ENCODE data around the gene C1orf226.
"Not testable (repeated sequence)": the region's sequence is repeated elsewhere in the genome, so short reads cannot be mapped to it uniquely, and the experiment has no call there.

The C1orf226 gene, protein sequence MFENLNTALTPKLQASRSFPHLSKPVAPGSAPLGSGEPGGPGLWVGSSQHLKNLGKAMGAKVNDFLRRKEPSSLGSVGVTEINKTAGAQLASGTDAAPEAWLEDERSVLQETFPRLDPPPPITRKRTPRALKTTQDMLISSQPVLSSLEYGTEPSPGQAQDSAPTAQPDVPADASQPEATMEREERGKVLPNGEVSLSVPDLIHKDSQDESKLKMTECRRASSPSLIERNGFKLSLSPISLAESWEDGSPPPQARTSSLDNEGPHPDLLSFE

DNA sequence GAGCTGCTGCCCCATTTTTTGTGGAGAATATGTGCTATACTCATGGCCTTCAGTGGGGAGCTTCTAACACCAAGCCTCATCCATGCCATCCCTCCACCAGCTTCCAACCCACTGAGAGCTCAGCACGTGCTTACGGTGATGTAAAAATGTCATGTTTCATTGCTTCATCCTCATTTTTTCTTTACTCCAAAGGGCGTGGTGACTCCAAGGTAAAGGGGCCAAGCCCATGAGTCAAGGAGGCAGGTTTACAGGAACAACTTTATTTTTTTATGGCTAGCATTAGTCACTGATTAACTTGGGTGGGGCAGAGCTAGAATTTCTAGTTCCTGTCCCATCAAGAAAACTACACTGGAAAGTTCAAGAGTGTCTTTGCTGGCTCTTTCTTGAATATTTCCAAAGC lies at the start of gene C1orf226:
Gene C1orf226, plus strand, starts transcription at position 346 of the 400 bp plus-strand sequence. CDS start 174 bp downstream, outside the sequence.
- H3K9ac ChIP-seq (ENCODE audit: low read depth, low read length): no peak within 1 kb of the TSS

DNA sequence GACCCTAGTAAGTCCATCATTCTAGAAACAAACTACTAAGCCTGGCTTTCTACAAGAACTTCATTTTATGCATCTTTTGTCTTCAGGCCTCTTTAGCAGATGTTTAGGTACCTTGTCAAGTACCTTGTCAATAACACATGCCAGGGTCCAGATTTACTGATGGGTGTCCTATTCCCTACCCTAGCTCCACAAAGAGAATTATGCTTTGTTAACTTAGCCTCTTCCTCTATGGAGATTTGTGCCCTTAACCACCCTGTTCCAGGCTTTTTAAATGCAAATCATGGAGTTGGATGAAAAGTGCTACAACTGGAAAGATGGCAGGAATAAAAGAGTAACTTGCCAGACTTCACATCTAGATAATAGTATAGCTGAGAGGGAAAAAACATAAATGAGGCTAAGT lies 47.5 kb upstream of the C1orf226 start:
- no peaks in the 10 kb centered on the region for H3K9me3 ChIP-seq (ENCODE audit: control insufficient read depth, insufficient read depth, low read length)
- no peaks in the 10 kb centered on the region; the same call in 1 of the 2 replicates for H3K4me1 ChIP-seq (ENCODE audit: insufficient read depth, low read length)
- no peak overlapping the region for H3K9ac ChIP-seq (ENCODE audit: low read depth, low read length)
- no peaks in the 10 kb centered on the region for H3K36me3 ChIP-seq (ENCODE audit: insufficient read depth, low read length)

More for the DNA sequence above, at the start of gene C1orf226:
- no peaks in the 10 kb centered on the region for H3K9me3 ChIP-seq (ENCODE audit: control insufficient read depth, insufficient read depth, low read length)
- no peaks in the 10 kb centered on the region for H3K36me3 ChIP-seq (ENCODE audit: insufficient read depth, low read length)
- peaks cover 6% of the 10 kb centered on the region; the same call in 1 of the 2 replicates for H3K4me1 ChIP-seq (ENCODE audit: insufficient read depth, low read length)

DNA sequence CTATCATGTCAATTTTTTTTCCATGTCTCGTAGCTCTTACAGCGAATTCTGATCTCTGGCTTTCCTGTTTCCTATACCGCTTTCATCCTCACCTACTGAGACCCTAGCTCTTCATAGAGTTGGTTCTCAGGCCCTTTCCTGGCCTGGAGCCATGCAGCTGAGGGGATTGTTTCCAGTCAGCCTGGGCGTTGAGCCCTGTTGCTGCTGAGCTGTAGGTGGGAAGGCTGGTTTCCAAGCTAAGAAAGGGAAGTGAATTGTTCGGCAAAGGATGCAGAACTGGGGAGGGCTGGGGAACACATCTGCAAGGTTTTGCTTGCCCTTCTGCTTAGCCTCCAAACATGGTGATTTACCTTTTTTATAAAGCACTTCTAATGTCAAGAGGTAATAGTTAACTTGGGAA lies 46.4 kb upstream of the C1orf226 start:
- no peaks in the 10 kb centered on the region; the same call in 1 of the 2 replicates for H3K4me1 ChIP-seq (ENCODE audit: insufficient read depth, low read length)
- H3K9ac ChIP-seq (ENCODE audit: low read depth, low read length): no peak overlapping the region
- H3K9me3 ChIP-seq (ENCODE audit: control insufficient read depth, insufficient read depth, low read length): no peaks in the 10 kb centered on the region

DNA sequence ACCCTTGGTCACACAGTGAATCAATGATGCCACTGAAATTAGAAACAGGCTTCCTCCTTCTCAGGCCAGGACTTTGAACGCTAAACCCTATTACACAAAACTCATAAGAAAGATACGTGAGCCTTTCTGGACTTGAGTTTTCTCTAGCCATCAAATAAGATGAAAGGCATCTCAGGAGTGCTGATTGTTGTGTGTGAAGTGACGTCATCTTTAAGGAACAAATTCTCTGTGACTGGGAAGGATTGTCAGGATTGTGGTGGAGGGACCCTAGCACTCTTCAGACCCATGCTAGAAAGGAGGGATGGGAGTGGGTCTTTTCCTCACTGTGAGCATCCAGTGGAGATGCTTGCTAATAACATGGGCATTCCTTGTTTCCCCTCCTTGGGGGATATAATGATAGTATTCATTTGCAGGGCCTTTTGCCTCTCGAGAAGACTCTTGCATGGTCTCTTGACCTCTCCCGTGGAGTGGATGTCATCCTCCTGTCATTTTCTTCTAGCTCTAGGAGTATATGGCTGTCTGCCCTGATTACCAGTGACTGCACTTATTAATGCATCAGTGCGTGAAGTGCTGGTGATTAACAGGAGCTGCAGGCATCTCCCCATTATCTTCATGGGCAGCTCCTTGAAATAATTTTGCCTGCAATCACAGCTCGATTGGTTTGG lies 44.8 kb upstream of the C1orf226 start:
- Histone ChIP-seq H3K9me3 (ENCODE audit: control insufficient read depth, insufficient read depth, low read length) (no peaks in the 10 kb centered on the region), H3K4me1 (ENCODE audit: insufficient read depth, low read length) (no peaks in the 10 kb centered on the region; the same call in 1 of the 2 replicates), H3K9ac (ENCODE audit: low read depth, low read length) (no peak overlapping the region), H3K36me3 (ENCODE audit: insufficient read depth, low read length) (no peaks in the 10 kb centered on the region)

More for the DNA sequence above, 46.4 kb upstream of the C1orf226 start:
- H3K36me3 ChIP-seq (ENCODE audit: insufficient read depth, low read length): no peaks in the 10 kb centered on the region

DNA sequence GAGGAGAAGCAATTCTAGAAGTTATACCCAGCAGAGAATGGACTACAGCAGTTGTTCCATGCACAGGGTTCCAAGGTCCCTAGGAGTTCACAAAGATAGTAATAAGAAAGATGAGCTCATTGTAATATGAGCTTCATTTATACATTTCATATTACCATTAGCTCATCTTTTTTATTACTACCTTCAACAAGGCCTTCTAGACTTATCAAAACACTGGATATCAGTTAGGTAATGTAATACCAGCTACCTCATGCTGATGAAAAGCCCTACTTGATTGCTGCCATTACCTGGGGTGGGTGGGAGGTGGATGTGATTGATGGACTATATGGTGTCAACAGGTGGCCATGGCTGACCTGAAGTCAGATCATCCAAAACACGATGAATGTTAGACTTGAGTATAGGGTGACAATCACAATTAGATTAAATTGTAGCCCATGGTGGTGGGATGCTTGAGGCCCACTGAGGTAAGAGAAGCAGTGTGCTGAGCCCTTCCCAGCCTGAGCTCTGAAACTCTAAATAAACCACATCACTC lies 39.0 kb upstream of the C1orf226 start:
- Histone ChIP-seq H3K9me3 (ENCODE audit: control insufficient read depth, insufficient read depth, low read length) (no peaks in the 10 kb centered on the region), H3K9ac (ENCODE audit: low read depth, low read length) (no peak overlapping the region), H3K4me1 (ENCODE audit: insufficient read depth, low read length) (no peaks in the 10 kb centered on the region), H3K36me3 (ENCODE audit: insufficient read depth, low read length) (no peaks in the 10 kb centered on the region)

DNA sequence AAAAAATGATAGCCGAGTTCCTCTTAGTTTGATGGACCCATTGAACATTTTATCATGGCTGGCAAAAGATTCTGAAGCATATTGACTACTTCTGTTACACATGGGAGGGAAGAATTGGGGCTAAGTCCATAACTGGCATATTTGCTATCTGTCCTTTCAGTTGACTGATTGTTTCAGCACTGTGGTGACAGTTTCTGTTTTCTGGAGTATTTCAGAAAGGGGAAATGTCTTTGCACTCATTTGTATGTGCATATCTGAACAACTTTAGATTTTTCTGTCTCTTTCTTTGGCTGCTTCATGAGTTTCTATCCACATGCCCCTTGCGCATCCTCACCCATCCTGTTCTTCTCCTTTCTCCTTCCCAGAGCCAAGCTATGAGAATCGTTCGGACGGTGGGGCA lies 38.1 kb upstream of the C1orf226 start:
- Histone ChIP-seq H3K9me3 (ENCODE audit: control insufficient read depth, insufficient read depth, low read length) (no peaks in the 10 kb centered on the region), H3K36me3 (ENCODE audit: insufficient read depth, low read length) (no peaks in the 10 kb centered on the region), H3K4me1 (ENCODE audit: insufficient read depth, low read length) (no peaks in the 10 kb centered on the region), H3K9ac (ENCODE audit: low read depth, low read length) (no peak overlapping the region)

DNA sequence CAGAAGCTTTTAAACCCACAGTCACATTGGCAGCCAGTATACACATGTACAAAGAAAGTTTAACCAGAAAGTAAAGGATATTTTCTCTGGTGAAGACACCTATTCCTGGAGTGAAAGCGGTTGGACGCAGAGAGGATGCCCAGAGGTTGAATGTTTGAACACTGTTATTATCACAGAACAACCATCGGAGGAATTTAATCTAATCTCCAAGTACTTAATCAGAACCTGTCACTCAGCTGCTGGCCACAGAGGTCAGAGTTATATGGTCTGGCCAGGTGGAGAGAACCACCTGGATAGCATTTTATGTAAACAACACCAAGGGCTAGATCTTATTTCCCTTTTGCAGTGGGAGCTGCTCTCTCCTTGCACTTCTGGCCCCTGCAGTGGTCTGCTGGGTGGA lies 34.2 kb upstream of the C1orf226 start:
- no peaks in the 10 kb centered on the region for H3K36me3 ChIP-seq (ENCODE audit: insufficient read depth, low read length)
- no peaks in the 10 kb centered on the region for H3K9me3 ChIP-seq (ENCODE audit: control insufficient read depth, insufficient read depth, low read length)
- peaks cover 9% of the 10 kb centered on the region; the same call in 1 of the 2 replicates for H3K4me1 ChIP-seq (ENCODE audit: insufficient read depth, low read length)
- no peak overlapping the region for H3K9ac ChIP-seq (ENCODE audit: low read depth, low read length)

DNA sequence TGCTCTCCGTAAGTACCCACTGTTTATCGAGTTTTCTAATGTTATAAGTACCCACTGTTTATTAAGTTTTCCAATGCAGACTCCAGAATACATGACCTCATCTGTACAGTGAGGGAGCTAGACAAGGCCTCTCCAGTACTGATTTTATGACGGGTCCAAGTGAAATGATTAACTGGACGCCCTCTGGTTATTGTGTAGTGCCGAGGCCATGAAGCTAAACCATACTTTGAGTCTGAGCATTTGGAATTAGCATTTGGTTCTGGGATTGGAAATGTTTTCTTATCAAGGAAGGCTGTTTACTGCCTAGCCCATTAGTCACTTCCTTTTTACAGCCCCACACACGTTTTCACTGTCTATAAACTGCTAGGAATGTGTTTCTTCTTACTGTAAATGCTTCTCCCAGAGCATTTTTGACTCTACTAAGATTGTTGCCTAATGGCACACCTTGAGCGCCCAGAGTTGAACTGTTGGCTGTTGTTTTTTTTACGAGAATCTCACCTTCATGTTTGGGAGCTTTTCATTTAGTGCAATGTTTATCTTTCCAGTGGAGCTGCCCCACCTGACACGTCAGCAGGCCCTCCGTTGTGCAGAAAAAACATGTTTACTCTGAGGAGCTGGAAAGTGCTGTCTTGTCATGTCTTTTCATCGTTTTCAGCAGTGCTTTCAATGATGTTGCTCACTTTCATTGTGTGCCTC lies 31.7 kb upstream of the C1orf226 start:
- Histone ChIP-seq H3K36me3 (ENCODE audit: insufficient read depth, low read length) (no peaks in the 10 kb centered on the region), H3K4me1 (ENCODE audit: insufficient read depth, low read length) (peaks cover 21% of the 10 kb centered on the region), H3K9me3 (ENCODE audit: control insufficient read depth, insufficient read depth, low read length) (no peaks in the 10 kb centered on the region), H3K9ac (ENCODE audit: low read depth, low read length) (no peak overlapping the region)

DNA sequence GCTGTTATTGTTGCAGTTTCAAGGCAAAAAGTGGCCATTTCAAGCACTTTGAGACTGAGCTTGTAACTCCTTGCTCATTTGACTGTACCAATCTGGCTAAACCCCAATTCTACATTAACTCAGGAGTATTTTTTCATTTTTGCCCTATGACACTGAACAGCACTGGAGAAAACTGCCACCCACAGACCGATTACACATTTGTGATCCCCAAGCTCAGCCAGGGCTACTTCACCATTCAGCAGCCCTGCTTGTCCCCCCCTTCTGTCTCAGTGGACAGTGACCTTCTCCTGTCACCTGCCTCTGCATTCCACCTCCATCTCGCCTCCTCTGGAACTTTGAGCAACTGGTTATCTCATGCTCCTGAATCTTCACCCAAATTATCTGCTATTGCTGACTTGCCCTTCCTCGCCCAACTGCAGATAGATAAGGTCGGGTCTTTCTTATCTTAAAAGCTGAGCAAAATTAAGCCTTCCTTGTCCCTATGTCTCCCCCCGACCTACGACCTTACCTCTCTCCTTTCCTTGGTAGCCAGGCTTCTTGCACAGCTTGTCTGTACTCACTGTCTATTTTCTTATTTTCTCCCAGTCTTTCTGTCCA lies 30.2 kb upstream of the C1orf226 start:
- no peak overlapping the region for H3K9ac ChIP-seq (ENCODE audit: low read depth, low read length)
- H3K9me3 ChIP-seq (ENCODE audit: control insufficient read depth, insufficient read depth, low read length): no peaks in the 10 kb centered on the region
- H3K4me1 ChIP-seq (ENCODE audit: insufficient read depth, low read length): peaks cover 21% of the 10 kb centered on the region
- H3K36me3 ChIP-seq (ENCODE audit: insufficient read depth, low read length): no peaks in the 10 kb centered on the region

DNA sequence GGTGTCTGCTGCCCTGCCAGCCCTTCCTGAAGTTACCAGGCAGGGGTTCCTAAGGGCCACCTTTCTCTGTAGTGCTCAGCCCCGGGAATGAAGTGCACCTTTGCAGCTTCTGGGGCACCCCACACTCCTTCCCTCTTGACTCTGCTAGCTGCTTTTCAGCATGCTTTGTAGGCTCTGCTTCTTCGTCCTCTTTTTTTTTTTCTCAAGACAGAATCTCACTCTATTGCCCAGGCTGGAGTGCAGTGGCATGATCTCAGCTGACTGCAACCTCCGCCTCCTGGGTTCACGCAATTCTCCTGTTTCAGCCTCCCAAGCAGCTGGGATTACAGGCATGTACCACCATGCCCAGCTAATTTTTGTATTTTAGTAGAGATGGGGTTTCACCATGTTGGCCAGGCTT lies 29.7 kb upstream of the C1orf226 start:
- H3K36me3 ChIP-seq (ENCODE audit: insufficient read depth, low read length); H3K9me3 ChIP-seq (ENCODE audit: control insufficient read depth, insufficient read depth, low read length); H3K9ac ChIP-seq (ENCODE audit: low read depth, low read length): not testable (repeated sequence)
- H3K4me1 ChIP-seq (ENCODE audit: insufficient read depth, low read length): peaks cover 21% of the 10 kb centered on the region

DNA sequence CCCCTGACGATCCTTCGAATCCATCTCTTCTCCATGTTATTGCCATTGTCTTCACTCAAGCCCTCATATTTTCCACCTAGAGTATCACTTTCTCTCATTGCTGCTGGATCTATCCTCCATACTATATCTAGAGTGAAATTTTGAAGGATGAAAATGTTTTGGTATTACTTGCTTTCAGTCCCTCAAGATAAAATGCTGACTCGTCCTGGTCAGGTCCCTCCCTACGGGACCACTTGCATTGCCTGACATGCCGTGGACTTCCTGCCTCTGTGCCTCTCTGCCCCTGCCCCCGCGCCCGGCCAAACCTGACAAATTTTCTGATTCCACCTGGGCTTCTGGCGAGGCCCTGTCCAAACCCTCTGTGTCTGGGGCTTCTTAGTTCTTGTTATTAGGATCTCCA lies 28.4 kb upstream of the C1orf226 start:
- H3K36me3 ChIP-seq (ENCODE audit: insufficient read depth, low read length): no peaks in the 10 kb centered on the region
- H3K9me3 ChIP-seq (ENCODE audit: control insufficient read depth, insufficient read depth, low read length): no peaks in the 10 kb centered on the region
- no peak overlapping the region for H3K9ac ChIP-seq (ENCODE audit: low read depth, low read length)
- H3K4me1 ChIP-seq (ENCODE audit: insufficient read depth, low read length): peaks cover 21% of the 10 kb centered on the region

DNA sequence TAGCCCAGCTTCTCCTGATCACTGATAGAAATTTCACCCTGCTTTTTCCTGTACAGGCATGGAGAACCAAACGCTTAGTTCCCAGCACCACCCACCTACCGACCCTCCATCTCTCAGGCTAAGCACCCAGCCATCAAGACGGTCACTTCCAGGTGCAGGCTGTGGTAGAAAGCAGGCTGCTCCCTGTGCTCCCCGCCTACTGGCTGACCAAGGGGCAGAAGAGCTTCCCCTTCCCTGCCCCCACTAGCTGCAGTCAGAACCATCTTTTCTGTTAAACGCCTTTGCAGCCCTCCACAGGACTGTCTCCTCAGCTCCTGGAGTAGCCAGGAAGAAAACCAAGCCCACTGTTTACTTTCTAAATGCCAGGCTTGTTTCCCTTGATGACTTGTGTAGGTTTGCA lies 27.8 kb upstream of the C1orf226 start:
- H3K9me3 ChIP-seq (ENCODE audit: control insufficient read depth, insufficient read depth, low read length): no peaks in the 10 kb centered on the region
- no peak overlapping the region for H3K9ac ChIP-seq (ENCODE audit: low read depth, low read length)
- peaks cover 21% of the 10 kb centered on the region for H3K4me1 ChIP-seq (ENCODE audit: insufficient read depth, low read length)
- H3K36me3 ChIP-seq (ENCODE audit: insufficient read depth, low read length): no peaks in the 10 kb centered on the region

DNA sequence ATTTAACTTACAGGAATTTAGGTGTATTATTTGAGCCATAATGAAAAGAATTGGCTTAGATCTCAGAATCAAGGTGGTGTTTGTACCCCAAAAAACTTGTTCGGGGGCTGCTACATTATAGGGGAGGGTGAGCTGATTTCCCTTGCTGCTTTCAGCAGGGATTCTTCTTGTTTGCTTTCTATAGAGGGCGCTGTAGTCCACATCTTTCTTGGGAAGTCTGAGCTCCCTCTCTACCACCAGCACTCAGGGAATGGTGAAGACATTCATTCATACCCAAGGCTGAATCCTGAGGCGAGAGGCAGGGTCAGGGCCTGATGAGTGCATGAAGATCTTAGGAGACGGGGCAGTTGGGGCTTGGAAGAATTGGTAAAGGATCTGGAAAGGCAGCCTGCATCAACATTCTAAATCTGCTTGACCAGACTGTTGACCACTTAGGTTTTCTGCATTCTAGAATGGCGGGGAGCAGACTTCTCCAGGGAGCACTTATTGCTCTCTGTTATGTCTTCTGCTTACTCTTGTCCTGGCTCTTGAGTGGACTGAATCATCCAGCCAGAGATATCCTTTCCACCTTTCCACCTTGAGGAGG lies 23.8 kb upstream of the C1orf226 start:
- H3K36me3 ChIP-seq (ENCODE audit: insufficient read depth, low read length): no peaks in the 10 kb centered on the region
- no peaks in the 10 kb centered on the region for H3K9me3 ChIP-seq (ENCODE audit: control insufficient read depth, insufficient read depth, low read length)
- H3K9ac ChIP-seq (ENCODE audit: low read depth, low read length): no peak overlapping the region
- H3K4me1 ChIP-seq (ENCODE audit: insufficient read depth, low read length): peaks cover 9% of the 10 kb centered on the region

DNA sequence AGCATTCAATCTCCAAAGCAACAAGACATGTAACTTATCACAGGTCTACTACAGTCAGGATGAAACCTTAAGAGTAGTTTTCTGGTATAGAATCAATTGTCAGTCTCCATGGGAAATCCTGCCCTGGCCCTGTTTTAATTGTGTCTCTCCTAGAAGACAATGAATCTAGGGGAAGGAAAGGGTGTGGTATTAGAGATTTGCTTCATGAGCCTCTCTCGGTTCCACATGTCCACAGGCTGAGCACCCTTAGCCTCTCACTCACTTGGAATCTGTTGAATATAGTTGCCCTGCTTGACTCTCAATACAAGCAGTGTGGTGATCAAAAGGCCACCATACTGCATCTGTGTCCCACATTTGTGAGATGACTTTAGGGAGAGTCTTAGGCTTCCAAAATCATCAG lies 22.6 kb upstream of the C1orf226 start:
- Histone ChIP-seq H3K9ac (ENCODE audit: low read depth, low read length) (no peak overlapping the region), H3K4me1 (ENCODE audit: insufficient read depth, low read length) (no peaks in the 10 kb centered on the region), H3K9me3 (ENCODE audit: control insufficient read depth, insufficient read depth, low read length) (no peaks in the 10 kb centered on the region), H3K36me3 (ENCODE audit: insufficient read depth, low read length) (no peaks in the 10 kb centered on the region)
